CD4-positive, alpha-beta T cell treated with Interleukin-4 for 4 hours (primary cell): ENCODE results near the gene FKBP2.
"Not testable (repeated sequence)": the region's sequence is repeated elsewhere in the genome, so short reads cannot be mapped to it uniquely, and the experiment has no call there.

ENCODE experiments used
- DNase-seq: peaks from one replicate; pipeline ENCODE4 v3.0.0-alpha.2; 2020

The FKBP2 gene

DNA sequence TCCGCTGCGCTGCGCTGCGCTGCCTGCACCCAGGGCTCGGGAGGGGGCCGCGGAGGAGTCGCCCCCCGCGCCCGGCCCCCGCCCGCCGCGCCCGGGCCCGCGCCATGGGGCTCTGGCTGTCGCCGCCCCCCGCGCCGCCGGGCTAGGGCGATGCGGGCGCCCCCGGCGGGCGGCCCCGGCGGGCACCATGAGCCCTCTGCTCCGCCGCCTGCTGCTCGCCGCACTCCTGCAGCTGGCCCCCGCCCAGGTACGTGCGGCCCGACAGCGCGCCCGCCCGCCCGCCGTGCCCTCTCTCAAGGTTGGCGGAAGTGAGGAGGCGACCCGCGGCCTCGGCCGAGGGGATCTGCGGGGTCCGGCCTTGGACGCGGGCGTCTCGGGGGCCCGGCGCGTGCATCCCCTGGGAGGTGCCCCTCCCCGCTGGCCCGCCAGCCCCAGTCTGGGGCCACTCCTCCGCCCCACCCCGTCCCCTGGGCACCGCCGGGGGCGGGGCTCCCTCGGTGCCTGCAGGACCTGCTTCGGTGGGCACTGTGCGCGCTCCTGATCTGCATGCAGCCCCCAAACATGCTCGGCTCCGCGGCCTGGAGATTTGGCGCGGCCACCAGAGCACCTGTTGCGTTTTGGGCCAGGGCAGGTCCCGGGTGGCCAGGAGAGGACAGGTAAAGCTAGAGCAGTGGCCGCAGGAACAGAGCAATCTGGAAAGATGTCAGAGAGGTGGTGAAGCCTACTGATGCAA is 6.1 kb upstream of the FKBP2 start:
- no peak for DNase-seq

DNA sequence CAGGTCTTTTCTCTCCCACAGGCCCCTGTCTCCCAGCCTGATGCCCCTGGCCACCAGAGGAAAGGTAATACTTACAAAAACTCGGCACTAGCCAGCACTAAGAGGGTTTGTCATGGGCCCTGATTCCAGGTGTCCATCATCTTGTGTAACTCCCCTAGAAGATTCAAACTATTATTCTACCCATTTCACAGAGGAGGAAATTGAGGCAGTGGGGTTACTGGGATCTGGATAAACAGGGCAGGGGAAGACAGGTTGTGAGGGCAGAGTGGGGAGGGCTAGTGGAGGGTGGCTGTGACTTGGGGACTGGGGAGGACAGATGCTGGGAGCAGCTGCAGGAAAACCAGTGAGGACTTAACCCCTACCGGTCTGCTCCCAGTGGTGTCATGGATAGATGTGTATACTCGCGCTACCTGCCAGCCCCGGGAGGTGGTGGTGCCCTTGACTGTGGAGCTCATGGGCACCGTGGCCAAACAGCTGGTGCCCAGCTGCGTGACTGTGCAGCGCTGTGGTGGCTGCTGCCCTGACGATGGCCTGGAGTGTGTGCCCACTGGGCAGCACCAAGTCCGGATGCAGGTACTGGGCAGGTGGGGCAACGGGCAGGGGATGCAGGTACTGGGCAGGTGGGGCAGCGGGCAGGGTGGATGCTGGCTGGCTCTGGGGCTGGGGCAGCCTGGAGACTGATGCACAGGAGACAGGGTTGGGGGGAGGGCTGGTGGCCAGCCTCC is 5.3 kb upstream of the FKBP2 start:
- no peak for DNase-seq

DNA sequence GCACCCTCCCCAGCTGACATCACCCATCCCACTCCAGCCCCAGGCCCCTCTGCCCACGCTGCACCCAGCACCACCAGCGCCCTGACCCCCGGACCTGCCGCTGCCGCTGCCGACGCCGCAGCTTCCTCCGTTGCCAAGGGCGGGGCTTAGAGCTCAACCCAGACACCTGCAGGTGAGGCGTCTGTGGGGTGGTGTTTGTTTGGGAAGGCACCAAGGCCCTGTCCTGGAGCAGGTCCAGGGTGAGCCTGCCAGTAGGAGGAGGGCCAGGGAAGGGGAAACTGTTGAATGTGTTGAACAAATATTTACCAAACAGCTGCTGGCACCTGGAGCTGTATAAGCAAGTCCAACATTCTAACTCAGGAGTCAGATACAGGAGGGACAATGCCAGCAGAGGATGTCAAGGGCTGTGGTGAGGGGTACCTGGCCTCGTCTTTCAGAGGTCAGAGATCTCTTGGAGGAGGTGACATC is 3.4 kb upstream of the FKBP2 start:
- no peak for DNase-seq

DNA sequence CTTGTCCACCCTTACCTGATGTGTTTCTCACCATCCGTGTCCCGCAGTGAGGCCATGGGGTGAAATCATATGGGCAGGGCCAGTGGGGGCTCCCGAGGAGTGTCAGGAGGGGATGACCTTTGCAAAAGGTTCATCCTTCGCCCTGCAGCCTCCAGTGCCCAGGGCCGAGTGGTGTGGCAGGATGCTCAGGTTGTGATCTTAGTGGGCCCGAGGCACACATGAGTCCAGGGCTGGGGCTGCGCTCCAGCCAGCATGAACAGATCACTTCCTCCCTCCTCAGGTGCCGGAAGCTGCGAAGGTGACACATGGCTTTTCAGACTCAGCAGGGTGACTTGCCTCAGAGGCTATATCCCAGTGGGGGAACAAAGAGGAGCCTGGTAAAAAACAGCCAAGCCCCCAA is 2.8 kb upstream of the FKBP2 start:
- no peak for DNase-seq

DNA sequence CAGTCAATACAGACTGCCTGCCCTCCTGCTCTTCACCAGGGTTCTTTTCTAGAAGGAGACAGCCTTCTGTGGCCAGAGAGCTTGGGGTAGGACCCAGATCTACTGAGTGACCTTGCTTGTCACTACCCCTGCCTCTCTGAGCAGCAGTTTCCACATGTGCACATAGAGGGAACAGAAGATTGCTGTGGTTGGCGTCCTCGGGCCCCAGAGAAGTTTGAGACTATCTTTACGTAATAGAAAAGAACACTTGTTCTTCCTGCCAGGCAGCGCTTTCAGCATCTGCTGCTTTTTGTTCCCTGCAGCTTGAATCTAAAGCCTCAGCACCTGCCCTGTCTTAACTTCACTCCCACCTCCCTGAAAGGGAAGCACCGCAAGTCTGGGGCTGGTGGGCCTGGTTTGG is 1.9 kb upstream of the FKBP2 start:
- no peak for DNase-seq

DNA sequence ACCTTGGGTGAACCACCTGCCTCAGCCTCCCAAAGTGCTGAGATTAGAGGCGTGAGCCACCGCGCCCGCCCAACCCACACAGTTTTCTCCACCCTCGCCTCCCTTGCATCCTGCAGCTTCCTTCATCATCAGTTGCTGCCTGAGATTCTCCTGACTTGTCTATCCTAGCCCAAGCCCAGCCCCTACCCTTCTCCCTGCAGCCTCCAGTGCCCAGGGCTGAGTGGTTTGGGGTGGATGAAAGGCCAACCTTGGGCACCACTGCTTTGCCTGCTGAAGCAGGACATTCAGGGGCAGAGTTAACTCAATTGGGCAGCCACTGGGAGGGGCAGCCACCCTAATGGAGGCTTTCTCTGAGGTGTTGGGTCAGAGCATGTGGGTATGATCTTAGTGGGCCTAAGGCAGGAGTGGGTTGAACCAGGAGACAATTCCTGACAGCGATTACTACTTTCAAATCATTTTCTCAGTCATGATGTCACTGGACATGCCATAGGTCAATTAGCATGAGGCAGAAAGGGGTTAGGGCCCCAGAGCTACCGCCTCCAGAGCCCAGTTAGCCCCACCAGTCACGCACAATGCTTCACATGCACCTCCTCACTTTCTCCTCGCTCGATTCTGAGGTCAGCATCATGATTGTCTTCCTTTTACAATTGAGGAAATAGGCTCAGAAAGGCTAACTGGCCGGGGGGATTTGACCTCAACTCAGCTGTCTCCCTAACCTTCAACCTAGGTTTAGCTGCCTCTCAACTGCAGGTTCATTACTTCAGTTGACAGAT is 1.0 kb upstream of the FKBP2 start:
- no peak for DNase-seq

DNA sequence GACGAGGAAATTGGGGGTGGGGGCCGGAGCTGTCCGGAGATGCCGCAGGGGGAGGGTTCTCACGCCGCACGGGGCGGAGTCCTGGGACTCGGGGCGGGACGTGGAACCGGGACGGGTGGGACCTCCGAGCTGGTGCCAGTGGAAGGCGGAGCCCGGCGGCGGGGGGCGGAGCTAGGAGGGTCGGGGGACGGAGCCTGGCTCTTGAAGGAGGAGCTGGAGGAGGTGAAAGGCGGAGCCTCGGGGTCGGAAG is 271 bp downstream of the FKBP2 start:
- DNase-seq, result no peak

DNA sequence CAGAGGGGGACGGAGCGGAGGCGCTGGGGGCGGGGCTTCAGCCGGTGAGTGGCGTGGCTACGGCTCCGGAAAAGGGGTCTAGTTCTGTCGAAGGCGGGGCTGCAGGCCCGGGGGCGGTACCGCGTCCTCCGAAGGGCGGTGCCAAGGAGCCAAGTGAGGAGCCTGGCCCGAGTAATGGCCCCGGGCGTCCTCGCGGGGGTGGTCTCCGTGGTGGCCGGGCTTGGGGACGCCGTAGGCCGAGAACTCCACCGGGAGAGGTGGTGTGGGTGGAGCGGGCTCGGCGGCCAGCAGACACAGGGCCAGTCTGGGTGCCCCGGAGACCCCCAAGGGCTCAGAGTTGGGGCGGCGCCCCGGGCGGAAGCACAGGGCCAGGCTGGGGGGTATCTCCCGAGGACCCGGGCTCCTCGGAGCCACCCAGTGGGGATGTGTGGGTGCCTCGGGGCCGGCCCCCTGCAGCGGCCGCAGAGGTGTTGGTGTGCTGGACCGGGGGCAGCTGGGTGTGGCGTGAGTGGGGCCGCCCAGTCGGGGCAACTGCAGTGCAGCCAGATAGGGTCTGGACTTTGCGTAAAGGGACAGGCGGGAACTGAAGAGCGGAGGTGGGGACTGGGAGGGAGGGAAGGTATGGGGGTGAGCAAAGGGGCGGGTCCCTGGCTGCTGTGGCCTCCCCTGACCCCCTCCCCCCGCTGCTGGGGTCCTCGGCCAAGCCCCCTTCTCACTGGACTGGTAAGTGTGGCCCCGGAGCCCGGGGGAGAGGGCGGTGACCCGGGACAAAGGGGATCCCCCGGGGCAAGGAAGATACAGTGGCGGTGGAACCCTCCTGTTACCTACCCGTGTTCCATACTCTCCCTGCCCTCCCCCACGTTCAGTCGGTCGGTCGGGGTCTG is 838 bp downstream of the FKBP2 start:
- peak; percentile 99 for DNase-seq

DNA sequence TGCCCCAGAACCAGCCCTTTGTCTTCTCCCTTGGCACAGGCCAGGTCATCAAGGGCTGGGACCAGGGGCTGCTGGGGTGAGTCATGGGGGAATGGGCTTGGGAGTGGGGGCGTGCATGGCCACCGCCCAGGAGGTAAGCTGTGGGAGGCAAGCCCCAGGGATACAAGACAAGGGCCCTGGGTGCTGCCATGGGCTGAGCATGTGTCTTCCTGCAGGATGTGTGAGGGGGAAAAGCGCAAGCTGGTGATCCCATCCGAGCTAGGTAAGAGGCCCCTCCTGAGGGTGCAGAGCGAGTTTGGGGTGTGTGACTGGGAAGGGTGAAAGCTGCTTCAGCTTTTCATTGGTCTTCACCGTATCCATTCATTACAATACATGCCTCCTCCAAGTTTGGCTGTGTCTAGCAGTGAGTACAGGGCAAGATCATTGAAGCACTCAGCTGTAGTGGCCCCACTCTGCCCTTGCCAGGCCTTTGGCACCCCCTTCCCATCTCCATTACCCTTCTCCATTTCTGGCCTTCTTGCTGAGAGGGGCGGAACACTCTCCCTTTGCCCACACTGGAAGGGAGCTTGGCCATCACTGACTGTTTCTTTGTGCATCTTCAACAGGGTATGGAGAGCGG is 2.5 kb downstream of the FKBP2 start:
- no peak for DNase-seq

DNA sequence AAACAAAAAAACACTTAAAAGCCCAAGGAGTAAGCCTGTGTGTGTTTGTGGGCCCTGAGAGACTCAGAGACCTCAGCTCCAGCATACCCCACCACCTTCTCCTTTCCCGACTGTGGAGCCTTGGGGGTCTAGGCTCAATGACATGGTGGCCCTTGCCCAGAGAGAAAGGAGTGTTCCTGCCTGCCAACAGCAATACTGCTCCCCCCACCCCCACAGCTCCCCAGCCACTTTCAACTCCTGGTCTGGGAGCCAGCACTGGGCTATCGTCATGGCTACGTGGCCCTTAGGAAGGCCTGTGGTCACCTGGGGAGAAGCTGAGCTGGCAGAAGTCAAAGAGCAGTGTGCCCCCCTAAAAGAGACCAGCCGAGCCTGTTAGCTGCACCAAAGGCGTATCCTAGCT is 3.2 kb downstream of the FKBP2 start:
- no peak for DNase-seq

DNA sequence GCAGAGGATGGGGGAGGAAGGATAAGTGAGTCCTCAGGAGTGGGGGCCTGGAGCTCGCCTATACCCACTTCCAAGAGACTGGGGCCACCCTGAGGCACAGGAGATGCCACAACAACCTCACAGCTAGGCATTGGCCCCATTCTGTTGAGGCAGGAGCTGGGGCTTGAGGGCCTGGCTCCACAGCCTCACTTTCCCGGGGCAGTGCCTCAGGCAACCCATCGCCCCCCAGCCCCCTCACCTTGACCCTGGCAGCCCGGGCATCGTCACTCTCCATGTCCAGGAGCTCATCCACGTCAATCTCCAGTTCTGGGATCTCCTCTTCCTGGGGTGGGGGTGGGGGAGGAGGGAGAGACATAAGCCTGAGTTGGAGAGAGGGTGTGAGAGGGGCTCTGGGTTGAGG is 4.1 kb downstream of the FKBP2 start:
- DNase-seq, result no peak

DNA sequence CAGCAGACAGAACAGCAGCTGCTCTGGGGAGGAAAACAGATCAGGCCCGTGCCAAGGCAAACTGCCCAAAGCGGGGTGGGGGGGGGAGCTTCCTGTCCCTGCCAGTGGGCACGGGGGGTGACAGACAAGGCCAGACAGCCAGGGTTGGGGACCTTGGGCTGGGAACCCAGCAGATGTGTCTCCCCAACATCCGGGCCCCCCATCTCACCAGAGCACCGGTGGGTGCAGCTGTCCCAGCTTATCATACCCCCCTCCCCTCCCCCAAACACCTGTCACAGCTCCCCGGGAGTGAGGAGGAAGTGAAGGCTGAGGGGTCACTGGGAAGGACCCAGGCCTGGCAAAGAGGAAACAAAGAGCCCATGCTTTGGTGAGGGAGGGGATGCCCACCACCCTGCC is 4.5 kb downstream of the FKBP2 start:
- peak; percentile 51 for DNase-seq

DNA sequence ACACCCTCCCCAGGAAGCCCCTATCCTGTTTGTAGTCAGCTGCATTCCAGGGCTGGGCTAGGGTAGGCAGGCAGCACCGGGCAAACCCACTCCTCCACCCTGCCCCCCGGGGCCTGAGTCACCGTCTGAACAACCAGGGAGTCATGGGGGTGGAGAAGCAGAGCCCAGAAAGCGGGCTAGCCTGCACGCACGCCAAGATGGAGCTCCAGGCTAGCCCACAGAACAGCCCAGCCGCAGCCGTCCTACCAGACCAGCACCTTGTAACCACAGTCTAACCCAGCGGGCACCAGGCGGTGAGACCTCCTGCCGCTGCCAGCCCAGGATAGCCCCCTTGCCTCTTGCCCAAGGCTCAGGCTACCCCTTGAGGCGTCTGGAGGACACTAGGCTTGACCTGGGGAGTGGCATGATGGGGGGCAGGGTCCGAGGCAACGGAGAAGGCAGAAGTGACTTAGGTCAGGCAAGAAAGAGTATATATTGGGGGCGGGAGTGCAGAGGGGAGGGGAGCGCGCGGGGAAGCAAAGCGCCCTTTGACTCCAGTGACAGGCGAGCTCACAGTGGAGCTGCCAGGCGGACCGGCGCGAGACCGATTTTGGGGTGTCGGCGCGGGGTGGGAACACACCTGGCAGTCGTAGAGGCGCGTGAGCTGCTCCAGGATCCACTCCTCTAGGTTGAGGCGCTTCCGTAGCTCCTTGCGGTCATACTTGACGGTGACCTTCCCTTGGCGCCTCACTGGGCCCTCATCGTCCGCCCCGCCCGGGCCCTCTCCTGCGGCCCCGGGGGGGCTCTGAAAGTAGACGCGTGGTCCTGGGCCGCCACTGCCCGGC is 5.1 kb downstream of the FKBP2 start:
- peak; percentile 83 for DNase-seq

DNA sequence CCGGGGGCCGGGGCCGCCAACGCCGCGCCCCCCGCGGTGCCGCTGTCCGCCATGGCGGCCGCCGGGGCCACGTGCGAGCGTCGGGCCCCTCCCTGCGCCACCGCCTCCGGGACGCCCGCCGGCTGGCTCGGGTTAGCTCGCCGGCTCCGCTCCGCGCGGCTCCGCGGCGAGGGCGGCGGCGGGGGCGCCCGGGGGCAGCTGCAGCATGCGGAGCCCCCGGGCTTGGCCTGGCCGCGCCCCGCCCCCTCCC is 5.7 kb downstream of the FKBP2 start:
- not testable (repeated sequence) for DNase-seq

DNA sequence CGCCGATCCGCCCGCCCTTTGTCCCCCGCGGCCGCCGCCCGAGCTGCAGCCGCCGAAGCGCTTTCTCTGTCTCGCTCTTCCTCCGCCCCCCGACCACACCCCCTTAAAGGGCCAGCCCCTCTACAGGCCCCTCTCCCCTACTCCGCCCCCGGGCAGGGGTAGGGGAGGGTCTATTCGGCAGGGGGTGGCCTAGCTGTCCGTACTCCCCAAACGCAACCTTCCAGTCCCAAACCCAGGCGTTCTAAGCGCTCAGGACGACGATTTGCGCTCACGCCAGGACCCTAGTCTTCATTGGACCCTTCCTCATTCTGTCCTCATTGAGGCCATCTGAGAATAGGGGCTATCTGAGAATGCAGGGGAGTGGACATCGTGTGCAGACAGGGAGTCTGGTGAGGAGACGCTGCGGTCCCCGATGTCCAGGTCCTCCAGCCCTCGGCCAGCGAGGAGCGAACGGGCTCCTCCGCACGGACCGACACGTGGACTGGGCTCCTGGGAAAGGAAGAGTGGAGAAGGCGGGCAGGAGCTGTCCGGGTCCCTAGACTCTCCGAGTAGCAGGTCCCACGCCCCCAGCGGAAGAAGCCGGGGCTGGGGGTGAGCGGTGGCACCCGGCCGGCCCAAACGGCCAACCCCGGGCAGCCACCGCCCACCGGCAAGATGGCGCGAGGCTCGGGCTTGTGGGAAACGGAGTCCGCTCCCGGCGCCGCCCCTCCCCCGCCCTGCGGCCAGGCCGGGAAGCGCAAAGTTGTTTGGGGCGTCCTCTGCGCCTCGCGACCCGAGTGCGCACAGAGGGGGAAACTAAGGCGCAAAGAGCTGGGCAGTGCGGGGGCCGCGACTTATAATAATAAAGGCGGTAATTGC is 6.2 kb downstream of the FKBP2 start, which contains the start of gene PPP1R14B:
Gene PPP1R14B (minus strand): TSS at position 73 of the 858 bp plus-strand sequence. CDS start 270 bp downstream, outside the sequence.
- peak; percentile 76 for DNase-seq

DNA sequence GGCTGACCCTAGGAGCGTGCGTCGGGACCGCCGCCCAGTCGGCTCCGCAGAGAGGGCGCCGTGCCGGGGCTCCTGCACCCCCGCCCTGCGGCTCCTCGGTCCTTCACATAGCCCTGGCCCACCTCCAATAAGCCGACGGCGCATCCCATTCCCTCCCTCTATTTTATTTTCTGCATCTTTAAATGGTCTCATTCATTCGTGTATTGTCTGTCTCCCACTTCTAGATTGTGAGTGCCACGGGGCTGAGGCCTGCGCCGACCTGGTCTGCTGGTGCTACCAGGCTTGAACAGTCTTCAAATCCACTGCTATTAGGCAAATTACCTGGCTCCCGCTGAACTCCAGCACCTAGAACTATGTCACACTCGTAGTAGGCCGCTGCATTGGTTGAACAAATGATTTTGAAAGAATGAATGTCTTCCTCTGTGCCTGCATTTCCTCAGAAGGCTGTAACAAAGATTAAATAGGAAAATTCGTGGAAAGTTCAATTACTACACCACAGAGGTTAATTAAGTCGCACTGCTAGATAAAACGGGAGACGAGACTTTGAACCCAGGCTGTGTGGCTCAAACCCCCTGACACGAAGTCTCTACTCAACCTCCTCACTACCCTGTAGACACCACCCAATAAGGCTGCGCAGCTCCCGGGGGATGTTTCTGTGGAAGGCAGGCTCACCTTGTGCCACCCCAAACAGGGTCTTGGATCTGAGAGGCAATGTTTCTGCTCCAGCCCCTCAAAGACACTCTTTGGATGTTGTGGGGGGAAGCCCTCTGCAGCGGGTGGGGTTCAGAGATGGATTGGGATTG is 7.0 kb downstream of the FKBP2 start:
- no peak for DNase-seq

DNA sequence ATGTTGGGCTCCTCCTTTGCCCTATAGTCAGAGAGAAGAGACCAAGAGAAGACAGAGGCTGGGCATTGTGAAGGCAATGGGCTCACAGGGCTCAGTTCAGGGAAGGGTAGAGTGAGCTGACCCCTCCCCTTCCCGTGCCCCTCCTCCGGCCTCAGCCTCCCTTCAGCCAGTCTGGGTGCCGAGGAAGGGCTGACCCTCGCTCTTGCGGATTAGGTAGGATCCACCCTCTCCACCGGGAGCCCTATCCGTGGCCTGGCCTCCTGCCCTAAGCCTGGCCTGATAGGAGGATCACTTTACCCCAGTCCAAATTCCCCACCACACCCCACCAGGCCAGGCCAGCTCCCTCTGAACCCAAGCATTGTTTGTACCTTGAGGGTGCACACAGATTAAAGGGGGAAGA is 7.7 kb downstream of the FKBP2 start:
- DNase-seq, result no peak

DNA sequence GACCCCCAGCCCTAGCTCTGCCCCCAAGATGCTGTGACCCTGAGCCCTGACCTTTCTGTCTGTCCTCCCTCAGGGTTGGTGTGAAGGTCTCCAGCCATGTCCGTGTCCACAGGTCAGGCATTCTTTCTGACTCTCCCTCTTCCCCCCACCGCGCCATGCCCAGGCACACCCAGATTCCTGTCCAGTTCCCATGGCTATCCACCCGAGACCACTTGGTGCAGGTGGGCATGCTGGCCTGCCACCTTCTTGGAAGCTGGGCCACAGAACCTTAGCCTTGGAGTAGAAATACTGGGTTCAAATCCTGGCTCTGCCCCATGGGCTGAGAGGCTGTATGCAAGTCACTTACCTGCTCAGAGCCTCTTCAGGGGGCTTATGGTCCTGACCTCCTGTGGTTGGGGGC is 8.1 kb downstream of the FKBP2 start:
- no peak for DNase-seq

DNA sequence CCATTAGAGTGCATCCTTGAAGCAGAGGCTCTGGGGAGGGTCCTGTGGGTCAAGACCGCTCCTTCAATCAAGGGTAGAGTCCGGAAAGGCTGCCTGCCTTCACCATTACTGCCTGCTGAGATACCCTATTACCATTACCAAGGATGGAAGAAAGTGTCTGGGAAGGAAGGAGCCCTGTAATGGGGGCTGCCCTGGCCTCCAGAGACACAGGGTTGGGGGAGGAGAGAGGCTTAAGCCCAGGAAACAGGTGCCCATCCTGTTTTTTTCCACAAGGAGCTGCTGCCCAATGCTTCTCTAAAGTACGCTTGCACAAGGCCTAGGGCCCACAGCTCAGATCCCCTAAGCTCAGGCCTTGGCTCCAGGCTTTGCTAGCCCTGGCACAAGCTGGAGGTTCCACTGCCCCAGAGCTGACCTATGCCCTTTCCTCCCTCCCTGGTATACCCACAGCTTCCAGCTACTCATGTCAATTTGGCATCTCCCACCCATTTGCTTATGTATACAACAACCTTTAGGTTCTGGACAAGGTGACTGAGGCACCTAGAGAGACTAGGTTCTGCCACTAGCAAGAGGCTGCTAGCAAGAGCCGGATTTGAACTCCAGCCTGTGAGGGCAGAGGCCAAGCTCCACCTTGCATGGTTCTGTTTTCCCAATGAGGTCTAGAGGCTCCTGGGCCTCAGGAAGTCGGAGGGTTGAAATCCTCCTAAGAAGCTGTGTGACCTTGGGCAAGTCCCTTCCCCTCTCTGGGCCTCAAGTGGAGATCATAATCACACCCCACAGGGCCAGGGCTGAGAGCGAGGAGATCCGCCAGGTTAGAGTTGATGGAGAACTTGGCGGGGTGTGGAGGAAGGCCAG is 8.9 kb downstream of the FKBP2 start:
- no peak for DNase-seq
